AG10803 (cell line): ENCODE results near the gene ZNF763.

Source experiments
- DNase-seq: peaks from one replicate; pipeline ENCODE4 v3.0.0; 2010; ENCODE audit warnings: low read depth
- H3K4me3 ChIP-seq: 2 replicates; pipeline ENCODE4 v1.5.1; 2011; ENCODE audit warnings: mild to moderate bottlenecking, low read length, control low read depth
- TF ChIP-seq, protein P1 (sequence below): conservative IDR thresholded peaks from 2 replicates; pipeline ENCODE4 v1.5.1; 2011; ENCODE audit warnings: mild to moderate bottlenecking, low read length, control low read depth, inconsistent platforms

ZNF763 gene

DNA sequence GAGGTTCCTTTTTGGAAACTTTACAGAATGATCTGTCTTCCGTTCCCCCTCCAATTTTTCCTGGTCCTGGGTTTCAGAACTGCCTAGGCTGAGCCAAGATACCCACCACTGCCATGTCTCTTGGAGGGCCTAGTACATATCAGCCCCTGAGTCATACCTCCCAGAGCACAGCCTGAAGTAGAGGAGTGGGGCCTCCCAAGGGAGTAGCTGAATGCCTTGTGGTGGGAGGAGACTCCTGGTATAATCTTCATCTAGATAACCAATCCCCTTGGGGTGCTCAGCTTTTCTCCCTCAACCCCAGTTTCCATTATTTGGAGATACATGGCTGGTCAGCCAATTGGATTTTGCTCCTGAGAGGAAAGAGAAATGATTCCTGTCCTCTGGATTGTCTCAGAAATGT is 30.3 kb downstream of the ZNF763 start:
- H3K4me3 ChIP-seq = no peak overlapping the region
- TF ChIP-seq, protein P1, sequence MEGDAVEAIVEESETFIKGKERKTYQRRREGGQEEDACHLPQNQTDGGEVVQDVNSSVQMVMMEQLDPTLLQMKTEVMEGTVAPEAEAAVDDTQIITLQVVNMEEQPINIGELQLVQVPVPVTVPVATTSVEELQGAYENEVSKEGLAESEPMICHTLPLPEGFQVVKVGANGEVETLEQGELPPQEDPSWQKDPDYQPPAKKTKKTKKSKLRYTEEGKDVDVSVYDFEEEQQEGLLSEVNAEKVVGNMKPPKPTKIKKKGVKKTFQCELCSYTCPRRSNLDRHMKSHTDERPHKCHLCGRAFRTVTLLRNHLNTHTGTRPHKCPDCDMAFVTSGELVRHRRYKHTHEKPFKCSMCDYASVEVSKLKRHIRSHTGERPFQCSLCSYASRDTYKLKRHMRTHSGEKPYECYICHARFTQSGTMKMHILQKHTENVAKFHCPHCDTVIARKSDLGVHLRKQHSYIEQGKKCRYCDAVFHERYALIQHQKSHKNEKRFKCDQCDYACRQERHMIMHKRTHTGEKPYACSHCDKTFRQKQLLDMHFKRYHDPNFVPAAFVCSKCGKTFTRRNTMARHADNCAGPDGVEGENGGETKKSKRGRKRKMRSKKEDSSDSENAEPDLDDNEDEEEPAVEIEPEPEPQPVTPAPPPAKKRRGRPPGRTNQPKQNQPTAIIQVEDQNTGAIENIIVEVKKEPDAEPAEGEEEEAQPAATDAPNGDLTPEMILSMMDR = no peak
- no peak for DNase-seq

DNA sequence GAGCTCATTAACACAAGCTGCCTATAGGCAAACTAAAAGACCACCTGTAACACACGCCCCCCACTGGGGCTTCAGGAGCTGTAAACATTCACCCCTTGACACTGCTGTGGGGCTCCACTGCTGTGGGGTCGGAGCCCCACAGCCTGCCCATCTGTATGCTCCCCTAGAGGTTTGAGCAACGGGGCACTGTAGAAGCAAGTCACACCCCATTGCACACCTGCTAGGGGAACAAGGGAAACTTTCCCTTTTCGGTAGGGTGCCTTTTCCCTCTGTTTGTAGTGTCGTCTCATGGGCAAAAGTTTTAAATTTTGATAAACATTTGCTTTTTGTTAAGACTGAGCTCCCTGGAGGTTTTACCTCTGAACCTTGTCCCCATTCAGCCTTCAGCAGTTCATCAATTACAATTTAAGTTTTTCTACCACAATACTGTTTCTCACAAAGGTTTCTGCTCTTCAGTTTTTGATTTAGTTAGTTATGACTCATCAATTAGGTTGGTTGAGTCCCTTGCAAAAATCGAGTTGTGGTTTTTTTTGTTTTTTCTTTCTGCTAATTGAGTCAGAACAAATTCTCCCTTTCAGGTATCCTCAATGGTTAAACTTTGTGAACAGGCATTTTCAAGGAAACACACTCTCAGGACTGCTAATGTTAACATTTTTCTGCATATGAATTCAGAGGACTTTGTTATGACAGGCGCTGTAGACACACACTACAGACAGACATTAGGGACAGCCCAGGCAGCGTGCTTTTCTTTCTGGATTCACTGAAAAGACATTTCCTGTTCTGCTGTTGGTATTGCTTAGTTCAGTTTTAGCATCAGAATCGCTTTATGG is 35.5 kb downstream of the ZNF763 start:
- TF ChIP-seq, protein P1 = no peak
- peak; percentile 20 for DNase-seq
- H3K4me3 ChIP-seq = no peak overlapping the region

DNA sequence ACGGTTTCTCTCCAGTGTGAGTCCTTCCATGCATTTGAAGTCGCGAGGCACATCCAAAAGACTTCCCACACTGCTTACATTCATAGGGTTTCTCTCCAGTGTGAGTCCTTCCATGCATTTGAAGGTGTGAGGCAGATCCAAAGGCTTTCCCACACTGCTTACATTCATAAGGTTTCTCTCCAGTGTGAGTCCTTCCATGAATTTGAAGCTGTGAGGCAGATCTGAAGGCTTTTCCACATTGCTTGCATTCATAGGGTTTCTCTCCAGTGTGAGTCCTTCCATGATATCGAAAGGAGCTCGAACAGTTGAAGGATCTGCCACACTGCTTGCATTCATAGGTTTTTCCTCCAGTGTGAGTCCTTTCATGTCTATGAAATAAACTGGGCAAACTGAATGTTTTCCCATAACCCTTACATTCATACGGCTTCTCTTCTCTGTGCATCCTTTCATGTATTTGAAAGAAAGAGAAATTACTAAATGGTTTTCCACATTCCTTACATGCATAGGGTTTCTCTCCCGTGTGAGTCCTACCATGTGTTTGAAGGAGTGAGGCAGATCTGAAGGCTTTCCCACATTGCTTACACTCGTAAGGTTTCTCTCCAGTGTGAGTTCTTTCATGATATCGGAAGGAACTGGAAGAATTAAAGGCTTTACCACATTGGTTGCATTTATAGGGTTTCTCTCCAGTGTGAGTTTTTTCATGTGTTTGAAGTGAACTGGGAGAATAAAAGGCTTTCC is 50.3 kb downstream of the ZNF763 start:
- TF ChIP-seq, protein P1 = no peak
- no peak for DNase-seq
- no peak overlapping the region for H3K4me3 ChIP-seq

DNA sequence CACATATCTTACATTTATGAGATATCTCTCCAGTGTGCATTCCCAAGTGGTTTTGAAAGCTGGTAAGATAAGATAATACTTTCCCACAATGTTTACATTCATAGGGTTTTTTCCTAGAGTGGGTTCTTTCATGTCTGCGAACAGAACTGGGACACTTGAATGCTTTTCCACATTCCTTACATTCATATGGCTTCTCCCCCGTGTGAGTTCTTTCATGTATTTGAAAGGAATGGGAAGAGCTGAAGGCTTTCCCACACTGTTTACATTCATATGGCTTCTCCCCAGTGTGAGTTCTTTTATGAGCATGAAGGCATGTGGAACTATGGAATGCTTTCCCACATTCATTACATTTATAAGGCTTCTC is 50.9 kb downstream of the ZNF763 start:
- DNase-seq = no peak
- TF ChIP-seq, protein P1 = no peak
- no peak overlapping the region for H3K4me3 ChIP-seq
